GM12874 (cell line): ENCODE results near the gene SLC24A2.

Source experiments
- CTCF ChIP-seq: IDR thresholded peaks from 2 replicates; pipeline ENCODE4 v1.5.1; 2011; ENCODE audit warnings: low read depth, mild to moderate bottlenecking, control low read depth, low read length, moderate library complexity; ENCODE audit not compliant: insufficient read depth

SLC24A2 gene

GRCh38 chr9:19788614-19789271 lies at the start of gene SLC24A2:
Gene SLC24A2, minus strand, starts transcription at chr9:19789037.
- TF ChIP-seq CTCF: no peak

- no peak for TF ChIP-seq CTCF
Observed at GRCh38 chr9:19830796-19831195, 42.0 kb upstream of the SLC24A2 start.

GRCh38 chr9:19828576-19829109 lies 39.8 kb upstream of the SLC24A2 start:
- TF ChIP-seq CTCF: no peak

- no peak for TF ChIP-seq CTCF
Observed at GRCh38 chr9:19816769-19817168, 27.9 kb upstream of the SLC24A2 start.

GRCh38 chr9:19812194-19812593 lies 23.4 kb upstream of the SLC24A2 start:
- no peak for TF ChIP-seq CTCF

- TF ChIP-seq CTCF: no peak
Observed at GRCh38 chr9:19809422-19810269, 20.8 kb upstream of the SLC24A2 start.

GRCh38 chr9:19807182-19807892 lies 18.5 kb upstream of the SLC24A2 start:
- TF ChIP-seq CTCF: no peak
